WTC11 (cell line): ENCODE measurements around the gene WFDC12.

ENCODE experiments used
- NFYB ChIP-seq: sonication (generic); formaldehyde crosslinking; conservative IDR thresholded peaks from 2 replicates; pipeline ENCODE4 v1.8.0; 2022; ENCODE audit warnings: low read depth, missing genetic modification reagents
- TF ChIP-seq, protein P1 (sequence below): fragments of 200-600 bp; IDR thresholded peaks from 2 replicates; pipeline ENCODE4 v1.8.0; 2022; ENCODE audit warnings: antibody characterized with exemption
- TF ChIP-seq, protein P2 (sequence below): sonication (generic); formaldehyde crosslinking; IDR thresholded peaks from 2 replicates; pipeline ENCODE4 v1.8.0; 2022; ENCODE audit warnings: mild to moderate bottlenecking, missing genetic modification reagents

DNA sequence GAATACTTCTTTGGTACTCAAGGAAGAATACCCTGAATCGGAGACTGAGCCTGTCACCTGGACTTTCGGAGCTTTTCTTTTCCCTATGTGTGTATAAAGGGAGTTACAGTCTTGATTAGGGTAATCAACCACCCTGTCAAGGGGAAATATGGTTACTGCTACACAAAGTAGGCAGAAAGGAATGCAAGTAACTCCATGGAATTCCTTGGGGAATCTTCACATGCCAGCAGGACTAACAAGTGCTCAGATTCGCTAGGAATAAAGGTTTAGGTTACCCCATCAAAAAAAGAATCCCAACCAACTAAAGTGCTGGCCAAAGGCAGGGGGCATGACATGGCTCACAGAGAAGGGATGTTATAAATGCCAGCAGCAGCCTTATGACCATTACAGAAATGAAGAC, 33.8 kb downstream of the WFDC12 start:
- TF ChIP-seq NFYB (CRISPR knock-in tag): no peak
- TF ChIP-seq, protein P1, sequence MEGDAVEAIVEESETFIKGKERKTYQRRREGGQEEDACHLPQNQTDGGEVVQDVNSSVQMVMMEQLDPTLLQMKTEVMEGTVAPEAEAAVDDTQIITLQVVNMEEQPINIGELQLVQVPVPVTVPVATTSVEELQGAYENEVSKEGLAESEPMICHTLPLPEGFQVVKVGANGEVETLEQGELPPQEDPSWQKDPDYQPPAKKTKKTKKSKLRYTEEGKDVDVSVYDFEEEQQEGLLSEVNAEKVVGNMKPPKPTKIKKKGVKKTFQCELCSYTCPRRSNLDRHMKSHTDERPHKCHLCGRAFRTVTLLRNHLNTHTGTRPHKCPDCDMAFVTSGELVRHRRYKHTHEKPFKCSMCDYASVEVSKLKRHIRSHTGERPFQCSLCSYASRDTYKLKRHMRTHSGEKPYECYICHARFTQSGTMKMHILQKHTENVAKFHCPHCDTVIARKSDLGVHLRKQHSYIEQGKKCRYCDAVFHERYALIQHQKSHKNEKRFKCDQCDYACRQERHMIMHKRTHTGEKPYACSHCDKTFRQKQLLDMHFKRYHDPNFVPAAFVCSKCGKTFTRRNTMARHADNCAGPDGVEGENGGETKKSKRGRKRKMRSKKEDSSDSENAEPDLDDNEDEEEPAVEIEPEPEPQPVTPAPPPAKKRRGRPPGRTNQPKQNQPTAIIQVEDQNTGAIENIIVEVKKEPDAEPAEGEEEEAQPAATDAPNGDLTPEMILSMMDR: no peak
- TF ChIP-seq, protein P2, sequence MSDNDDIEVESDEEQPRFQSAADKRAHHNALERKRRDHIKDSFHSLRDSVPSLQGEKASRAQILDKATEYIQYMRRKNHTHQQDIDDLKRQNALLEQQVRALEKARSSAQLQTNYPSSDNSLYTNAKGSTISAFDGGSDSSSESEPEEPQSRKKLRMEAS (CRISPR knock-in tag): no peak
